Hindlimb muscle (tissue), 1 donor: ENCODE results near the gene HMGB1. TPM values are rescaled to one million over a fixed set of nuclear protein-coding genes. Genes with fewer than 3 reads are reported as not detected.

Experiments
- polyA plus RNA-seq: library from polyadenylated mRNA; unstranded; fragments of 120-200 nt; gene quantifications from one replicate; pipeline ENCODE4 v1.2.1, GENCODE V29; 2013; ENCODE audit not compliant: insufficient read length

HMGB1 gene
- polyA plus RNA-seq, 1 donor, result 366 TPM

Other genes with a start within 250 kb of the HMGB1 start
- 11.2 TPM for gene KATNAL1, start 158.4 kb downstream of the HMGB1 start, polyA plus RNA-seq
- 0.28 TPM for gene UBE2L5, start 43.4 kb downstream of the HMGB1 start, polyA plus RNA-seq
- gene USPL1, start 152.0 kb upstream of the HMGB1 start, polyA plus RNA-seq, result 16.2 TPM